OCI-LY7 (cell line): ENCODE data around the gene FAM174C. TPM values are rescaled to one million over a fixed set of nuclear protein-coding genes. Genes with fewer than 3 reads are reported as not detected.

Source experiments
- BruUV-seq: library from RNA; stranded (reverse); fragments of 400-500 nt; replicated peaks from 2 replicates; lab custom pipeline; 2021; lab: Mats Ljungman, UMichigan
- CTCF ChIA-PET: fragments of 300-600 bp; sonication (Branson Sonifier 250); formaldehyde crosslinking; loops from one replicate; lab custom pipeline; 2022; ENCODE audit warnings: antibody characterized with exemption; ENCODE audit not compliant: unreplicated experiment; lab: Charles Lee
- POLR2A ChIA-PET: fragments of 300-600 bp; sonication (Branson Sonifier 250); formaldehyde crosslinking; loops from one replicate; lab custom pipeline; 2022; ENCODE audit warnings: antibody characterized with exemption; lab: Charles Lee
- DNase-seq: peaks from one replicate; pipeline ENCODE4 v3.0.0-alpha.2; 2015; ENCODE audit warnings: low spot score
- H2AFZ ChIP-seq: fragments of 200-600 bp; sonication (generic), shearing (Covaris generic); 2 replicates; pipeline ENCODE4 v1.6.1; 2014; ENCODE audit warnings: mild to moderate bottlenecking, antibody characterized with exemption, low read length, moderate library complexity
- H3K27ac ChIP-seq: fragments of 200-600 bp; sonication (generic); 2 replicates; pipeline ENCODE4 v1.5.1; 2014; ENCODE audit warnings: mixed run types, low read depth, mild to moderate bottlenecking, moderate library complexity, low read length, inconsistent platforms; ENCODE audit not compliant: poor library complexity, severe bottlenecking
- H3K36me3 ChIP-seq: fragments of 200-600 bp; sonication (generic); 2 replicates; pipeline ENCODE4 v1.6.1; 2014; ENCODE audit warnings: mild to moderate bottlenecking, antibody characterized with exemption, low read length, moderate library complexity, mixed read lengths; ENCODE audit not compliant: insufficient read depth
- H3K4me1 ChIP-seq: fragments of 200-600 bp; sonication (generic); 2 replicates; pipeline ENCODE4 v1.5.1; 2014; ENCODE audit warnings: mild to moderate bottlenecking, low read length; ENCODE audit not compliant: insufficient read depth, poor library complexity, severe bottlenecking
- H3K4me2 ChIP-seq: fragments of 200-600 bp; sonication (generic); 2 replicates; pipeline ENCODE4 v1.6.1; 2014; ENCODE audit warnings: mild to moderate bottlenecking, low read length
- H3K4me3 ChIP-seq: fragments of 200-600 bp; sonication (generic); 2 replicates; pipeline ENCODE4 v1.5.1; 2014; ENCODE audit warnings: mild to moderate bottlenecking, low read depth, low read length; ENCODE audit not compliant: poor library complexity, severe bottlenecking
- H3K79me2 ChIP-seq: fragments of 200-600 bp; sonication (generic); 2 replicates; pipeline ENCODE4 v1.6.1; 2016; ENCODE audit warnings: low read depth, mild to moderate bottlenecking, low read length, moderate library complexity, mixed read lengths; ENCODE audit not compliant: insufficient read depth
- H3K9me2 ChIP-seq: fragments of 200-600 bp; sonication (generic); 2 replicates; pipeline ENCODE4 v1.6.1; 2016; ENCODE audit warnings: mild to moderate bottlenecking, low read length, mixed read lengths; ENCODE audit not compliant: insufficient read depth
- H3K9me3 ChIP-seq: fragments of 200-600 bp; sonication (generic); 2 replicates; pipeline ENCODE4 v1.6.1; 2014; ENCODE audit warnings: mild to moderate bottlenecking, mixed run types, low read length, mixed read lengths
- H4K20me1 ChIP-seq: fragments of 200-600 bp; sonication (generic); 2 replicates; pipeline ENCODE4 v1.6.1; 2014; ENCODE audit warnings: mild to moderate bottlenecking, antibody characterized with exemption, low read length, moderate library complexity, mixed read lengths; ENCODE audit not compliant: insufficient read depth
- EZH2phosphoT487 ChIP-seq: fragments of 200-600 bp; sonication (generic); IDR thresholded peaks from 2 replicates; pipeline ENCODE4 v1.6.1; 2018; ENCODE audit warnings: low read depth, borderline replicate concordance, mild to moderate bottlenecking, mixed run types, antibody characterized with exemption, low read length, moderate library complexity, mixed read lengths
- intact Hi-C: fragments of 100-400 bp; cut with micrococcal nuclease; formaldehyde crosslinking; loops from one replicate; pipeline ENCODE4 v1.10.0; 2022; ENCODE audit not compliant: unreplicated experiment
- total RNA-seq, 2 experiments: library from RNA; depleted of rRNA in 1 of 2; stranded (reverse); fragments of >200 nt in 1 of 2; shearing (Covaris generic) in 1 of 2; gene quantifications; 2 replicates each; pipeline ENCODE4 v1.2.3, GENCODE V29; 2014 to 2022
- TF ChIP-seq, protein P1 (sequence below): fragments of 200-600 bp; sonication (generic); conservative IDR thresholded peaks from 2 replicates; pipeline ENCODE4 v1.5.1; 2014; ENCODE audit warnings: mild to moderate bottlenecking, antibody characterized with exemption, low read length, moderate library complexity, mixed read lengths

FAM174C gene
- total RNA-seq, 2 experiments from 2014 or later, result 53.2 to 81.5 TPM

DNA sequence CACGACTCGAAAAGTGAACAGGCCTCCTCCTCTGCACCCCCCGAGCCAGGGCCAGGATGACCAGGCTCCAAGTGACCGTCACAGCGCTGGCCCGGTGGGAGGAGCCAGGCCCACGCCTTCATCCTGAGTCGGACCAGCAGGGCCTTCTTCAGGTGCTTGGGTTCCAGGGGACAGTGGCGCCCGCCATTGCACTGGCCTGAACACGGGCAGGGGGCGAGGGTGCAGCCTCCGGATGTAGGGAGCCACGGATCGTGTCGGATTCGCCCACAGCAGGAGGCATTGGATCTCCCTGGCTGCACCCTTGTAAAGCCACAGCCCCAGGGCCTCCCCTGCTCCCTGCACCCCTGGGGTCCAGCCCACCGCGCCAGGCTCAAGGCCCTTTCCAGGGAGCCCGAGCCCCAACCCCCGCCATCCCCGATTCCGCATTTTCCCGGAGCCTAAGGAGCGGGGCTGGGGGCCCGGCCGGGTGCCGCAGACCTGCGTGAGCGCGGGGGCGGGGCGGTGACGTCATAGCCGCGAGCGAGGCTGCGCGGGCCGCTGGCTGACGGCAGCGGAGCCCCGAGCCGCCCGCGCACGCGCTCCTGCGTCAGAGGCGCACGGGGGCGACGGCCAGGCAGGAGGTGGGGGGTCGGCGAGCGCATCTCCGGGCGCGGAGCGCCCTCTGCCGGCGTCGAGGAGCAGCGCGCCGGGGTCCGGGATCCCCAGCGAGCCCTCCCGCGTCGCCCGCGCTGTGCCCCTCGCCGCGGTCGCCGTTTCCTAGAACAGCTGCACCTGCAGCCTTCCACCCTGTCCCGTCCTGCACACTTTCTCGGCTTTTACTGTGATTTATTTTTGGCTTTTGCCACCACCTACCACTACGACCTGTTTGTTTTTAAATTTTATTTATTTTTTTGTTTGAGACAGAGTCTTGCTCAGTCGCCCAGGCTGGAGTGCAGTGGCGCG, 35.3 kb upstream of the FAM174C start:
- POLR2A ChIA-PET, result interaction anchor here (0.7 to 1.2 kb wide), 2 partner anchors 29 to 237 kb away, joined by 3 to 8 read pairs; no protein-coding TSS in a partner anchor

DNA sequence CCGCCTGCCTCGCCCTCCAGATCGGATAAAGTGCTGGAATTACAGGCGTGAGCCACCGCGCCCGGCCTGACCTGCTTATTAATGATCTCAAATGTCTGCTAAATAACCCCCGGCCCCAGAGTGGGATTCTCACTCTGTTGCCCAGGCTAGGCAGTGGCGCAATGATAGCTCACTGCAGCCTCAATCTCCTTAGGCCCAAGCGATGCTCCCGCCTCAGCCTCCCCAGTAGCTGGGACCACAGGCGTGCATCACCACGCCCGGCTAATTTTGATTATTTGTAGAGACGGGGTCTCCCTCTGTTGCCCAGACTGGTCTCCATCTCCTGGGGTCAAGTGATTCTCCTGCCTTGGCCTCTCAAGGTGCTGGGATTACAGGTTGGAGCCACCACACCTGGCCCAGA, 34.4 kb upstream of the FAM174C start:
- Histone ChIP-seq H3K36me3 (peaks cover 23% of the 10 kb centered on the region; the same call in 1 of the 2 replicates), H3K4me3 (peak overlapping the region; percentile 89), H3K4me2 (peak overlapping the region; percentile 86), H2AFZ (peak overlapping the region; percentile 57; the same call in 1 of the 2 replicates), H3K27ac (peak overlapping the region; percentile 50), H3K9me3 (no peaks in the 10 kb centered on the region), H3K79me2 (peaks cover 18% of the 10 kb centered on the region; the same call in 1 of the 2 replicates), H4K20me1 (no peaks in the 10 kb centered on the region), H3K9me2 (no peaks in the 10 kb centered on the region), H3K4me1 (peaks cover 47% of the 10 kb centered on the region)
- POLR2A ChIA-PET, result interaction anchor here (0.7 to 1.2 kb wide), 3 partner anchors 28 to 238 kb away, joined by 3 to 9 read pairs (median 8); no protein-coding TSS in a partner anchor
- no TSS peak for BruUV-seq
- no peak for DNase-seq
- TF ChIP-seq EZH2phosphoT487, result no peak
- TF ChIP-seq, protein P1, sequence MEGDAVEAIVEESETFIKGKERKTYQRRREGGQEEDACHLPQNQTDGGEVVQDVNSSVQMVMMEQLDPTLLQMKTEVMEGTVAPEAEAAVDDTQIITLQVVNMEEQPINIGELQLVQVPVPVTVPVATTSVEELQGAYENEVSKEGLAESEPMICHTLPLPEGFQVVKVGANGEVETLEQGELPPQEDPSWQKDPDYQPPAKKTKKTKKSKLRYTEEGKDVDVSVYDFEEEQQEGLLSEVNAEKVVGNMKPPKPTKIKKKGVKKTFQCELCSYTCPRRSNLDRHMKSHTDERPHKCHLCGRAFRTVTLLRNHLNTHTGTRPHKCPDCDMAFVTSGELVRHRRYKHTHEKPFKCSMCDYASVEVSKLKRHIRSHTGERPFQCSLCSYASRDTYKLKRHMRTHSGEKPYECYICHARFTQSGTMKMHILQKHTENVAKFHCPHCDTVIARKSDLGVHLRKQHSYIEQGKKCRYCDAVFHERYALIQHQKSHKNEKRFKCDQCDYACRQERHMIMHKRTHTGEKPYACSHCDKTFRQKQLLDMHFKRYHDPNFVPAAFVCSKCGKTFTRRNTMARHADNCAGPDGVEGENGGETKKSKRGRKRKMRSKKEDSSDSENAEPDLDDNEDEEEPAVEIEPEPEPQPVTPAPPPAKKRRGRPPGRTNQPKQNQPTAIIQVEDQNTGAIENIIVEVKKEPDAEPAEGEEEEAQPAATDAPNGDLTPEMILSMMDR, result no peak
- intact Hi-C loops, result loop anchor here (2.0 kb wide), 1 partner anchor 108 kb away; no protein-coding TSS in a partner anchor
- CTCF ChIA-PET, result interaction anchor here (0.5 kb wide), 1 partner anchor 439 kb away, joined by 3 read pairs; no protein-coding TSS in a partner anchor

More for the DNA sequence above, 35.3 kb upstream of the FAM174C start:
- Histone ChIP-seq H3K36me3 (peaks cover 16% of the 10 kb centered on the region; the same call in 1 of the 2 replicates), H3K4me1 (peaks cover 39% of the 10 kb centered on the region), H3K9me2 (no peaks in the 10 kb centered on the region), H3K9me3 (no peaks in the 10 kb centered on the region), H2AFZ (peak overlapping the region; percentile 24; the same call in 1 of the 2 replicates), H4K20me1 (no peaks in the 10 kb centered on the region), H3K79me2 (peaks cover 16% of the 10 kb centered on the region; the same call in 1 of the 2 replicates), H3K27ac (no peak overlapping the region), H3K4me2 (peak overlapping the region; percentile 86), H3K4me3 (peak overlapping the region; percentile 48)
- TF ChIP-seq, protein P1, result peak; percentile 79
- no peak for TF ChIP-seq EZH2phosphoT487
- CTCF ChIA-PET, result no interaction called here
- intact Hi-C loops, result loop anchor here (2.0 kb wide), 1 partner anchor 107 kb away; no protein-coding TSS in a partner anchor
- BruUV-seq, result no TSS peak
- DNase-seq, result peak; percentile 89
